AG08396 (cell line): ENCODE results near the gene NETO2.
A peak's percentile ranks its signal among the peaks of the same experiment; 100 is the strongest.
"Not testable (repeated sequence)": the region's sequence is repeated elsewhere in the genome, so short reads cannot be mapped to it uniquely, and the experiment has no call there.

Experiments used
- DNase-seq: peaks from one replicate; pipeline ENCODE4 v3.0.0; 2012; ENCODE audit warnings: low spot score, mixed read lengths

Gene NETO2

GRCh38 chr16:47065766-47066688, 77.7 kb downstream of the NETO2 start:
- DNase-seq = no peak

GRCh38 chr16:47064775-47065174, 79.0 kb downstream of the NETO2 start:
- DNase-seq = no peak

GRCh38 chr16:47063011-47063724, 80.6 kb downstream of the NETO2 start:
- no peak for DNase-seq

GRCh38 chr16:47061204-47061603, 82.5 kb downstream of the NETO2 start:
- DNase-seq = no peak

GRCh38 chr16:47060596-47060995, 83.1 kb downstream of the NETO2 start:
- no peak for DNase-seq

GRCh38 chr16:47059991-47060390, 83.8 kb downstream of the NETO2 start:
- DNase-seq = no peak

GRCh38 chr16:47059130-47059529, 84.6 kb downstream of the NETO2 start:
- DNase-seq = not testable (repeated sequence)

GRCh38 chr16:47058295-47059086, 85.3 kb downstream of the NETO2 start:
- no peak for DNase-seq

GRCh38 chr16:47057630-47057993, 86.1 kb downstream of the NETO2 start:
- DNase-seq = no peak

- no peak for DNase-seq
Observed at GRCh38 chr16:47056688-47057629, 86.8 kb downstream of the NETO2 start.

GRCh38 chr16:47056061-47056460, 87.7 kb downstream of the NETO2 start:
- not testable (repeated sequence) for DNase-seq

- DNase-seq = no peak
Observed at GRCh38 chr16:47055136-47055885, 88.4 kb downstream of the NETO2 start.

GRCh38 chr16:47054306-47054705, 89.4 kb downstream of the NETO2 start:
- DNase-seq = peak; percentile 29

GRCh38 chr16:47053895-47054294, 89.8 kb downstream of the NETO2 start:
- no peak for DNase-seq

- DNase-seq = no peak
Observed at GRCh38 chr16:47052666-47053640, 90.8 kb downstream of the NETO2 start.

GRCh38 chr16:47051031-47051430, 92.7 kb downstream of the NETO2 start:
- no peak for DNase-seq

GRCh38 chr16:47049901-47050583, 93.7 kb downstream of the NETO2 start:
- no peak for DNase-seq

- no peak for DNase-seq
Observed at GRCh38 chr16:47047524-47048203, 96.1 kb downstream of the NETO2 start.
